IMR-90 (cell line): ENCODE data around the gene STX17. TPM values are rescaled to one million over a fixed set of nuclear protein-coding genes. Genes with fewer than 3 reads are reported as not detected.
A peak's percentile ranks its signal among the peaks of the same experiment; 100 is the strongest.

Experiments
- ATAC-seq: fragments of 200-7000 bp; cut with Tn5 transposase; 2 replicates; pipeline ENCODE4 v1.9.1; 2020; ENCODE audit warnings: low read depth, mild to moderate bottlenecking, moderate library complexity
- BruUV-seq: library from RNA; stranded (reverse); fragments of 400-500 nt; replicated peaks from 2 replicates; lab custom pipeline; 2021; lab: Mats Ljungman, UMichigan
- CTCF ChIA-PET: fragments of 300-600 bp; formaldehyde crosslinking; extraction: SDS; loops from one replicate; lab custom pipeline; 2021; ENCODE audit warnings: antibody characterized with exemption; lab: Yijun Ruan, JAX
- POLR2A ChIA-PET: fragments of 300-600 bp; sonication (Branson Sonifier 250); formaldehyde crosslinking; loops from one replicate; lab custom pipeline; 2022; ENCODE audit warnings: antibody characterized with exemption; ENCODE audit not compliant: unreplicated experiment; lab: Charles Lee
- DNase-seq: peaks from one replicate; pipeline ENCODE4 v3.0.0; 2013
- H2AFZ ChIP-seq: replicated peaks from 2 replicates; pipeline ENCODE3; 2013; ENCODE audit warnings: low read length, mild to moderate bottlenecking; ENCODE audit not compliant: poor library complexity
- H2AK5ac ChIP-seq: 2 replicates; pipeline ENCODE4 v1.6.1; 2013; ENCODE audit warnings: low read depth, low read length, inconsistent platforms
- H2AK9ac ChIP-seq: replicated peaks from 2 replicates; pipeline ENCODE3; 2013; ENCODE audit warnings: mild to moderate bottlenecking, low read depth, low read length, moderate library complexity; ENCODE audit not compliant: poor library complexity
- H2BK120ac ChIP-seq: 2 replicates; pipeline ENCODE4 v1.6.1; 2013; ENCODE audit warnings: low read depth, low read length, inconsistent platforms
- H2BK15ac ChIP-seq: 3 replicates; pipeline ENCODE4 v1.6.1; 2013; ENCODE audit warnings: low read depth, low read length, inconsistent platforms
- H2BK20ac ChIP-seq: 2 replicates; pipeline ENCODE4 v1.6.1; 2013; ENCODE audit warnings: low read depth, mild to moderate bottlenecking, inconsistent platforms, low read length, moderate library complexity
- H2BK5ac ChIP-seq: 2 replicates; pipeline ENCODE4 v1.6.1; 2013; ENCODE audit warnings: mild to moderate bottlenecking, low read depth, low read length, inconsistent platforms; ENCODE audit not compliant: poor library complexity, severe bottlenecking
- H3K14ac ChIP-seq: replicated peaks from 2 replicates; pipeline ENCODE4 v1.6.1; 2013; ENCODE audit warnings: low read depth, low read length, inconsistent platforms
- H3K18ac ChIP-seq: 2 replicates; pipeline ENCODE4 v1.6.1; 2013; ENCODE audit warnings: low read depth, low read length, control low read depth
- H3K23ac ChIP-seq: 2 replicates; pipeline ENCODE4 v1.6.1; 2013; ENCODE audit warnings: low read depth, low read length, inconsistent platforms
- H3K27ac ChIP-seq: 2 replicates; pipeline ENCODE4 v1.5.1; 2013; ENCODE audit warnings: mild to moderate bottlenecking, control low read depth, low read length; ENCODE audit not compliant: insufficient read depth
- H3K27me3 ChIP-seq: 2 replicates; pipeline ENCODE4 v1.6.1; 2013; ENCODE audit warnings: low read length; ENCODE audit not compliant: control insufficient read depth, insufficient read depth
- H3K36me3 ChIP-seq: 2 replicates; pipeline ENCODE4 v1.6.1; 2013; ENCODE audit warnings: low read length, mixed read lengths; ENCODE audit not compliant: control insufficient read depth, insufficient read depth
- H3K4ac ChIP-seq: 2 replicates; pipeline ENCODE4 v1.6.1; 2013; ENCODE audit warnings: low read depth, low read length, inconsistent platforms
- H3K4me1 ChIP-seq: 2 replicates; pipeline ENCODE4 v1.6.1; 2013; ENCODE audit warnings: low read length, mixed read lengths; ENCODE audit not compliant: control insufficient read depth, insufficient read depth
- H3K4me2 ChIP-seq: 2 replicates; pipeline ENCODE4 v1.6.1; 2013; ENCODE audit warnings: low read depth, mild to moderate bottlenecking, control low read depth, low read length, moderate library complexity
- H3K4me3 ChIP-seq: 2 replicates; pipeline ENCODE4 v1.5.1; 2013; ENCODE audit warnings: low read depth, mild to moderate bottlenecking, control low read depth, low read length, moderate library complexity; ENCODE audit not compliant: insufficient read depth
- H3K56ac ChIP-seq: 2 replicates; pipeline ENCODE4 v1.6.1; 2013; ENCODE audit warnings: low read length, inconsistent platforms; ENCODE audit not compliant: insufficient read depth; ENCODE audit errors: extremely low read depth
- H3K79me1 ChIP-seq, 2 experiments: 2 replicates each; pipeline ENCODE4 v1.6.1; 2013; ENCODE audit warnings: low read length in 2 of 2, inconsistent platforms in 1 of 2, low read depth in 1 of 2
- H3K9ac ChIP-seq: 2 replicates; pipeline ENCODE4 v1.6.1; 2013; ENCODE audit warnings: low read depth, low read length, control low read depth
- H3K9me1 ChIP-seq: 2 replicates; pipeline ENCODE4 v1.6.1; 2013; ENCODE audit warnings: low read length, inconsistent platforms; ENCODE audit not compliant: insufficient read depth
- H3K9me3 ChIP-seq: 2 replicates; pipeline ENCODE4 v1.6.1; 2013; ENCODE audit warnings: low read length; ENCODE audit not compliant: control insufficient read depth, insufficient read depth
- H4K20me1 ChIP-seq: 2 replicates; pipeline ENCODE4 v1.6.1; 2013; ENCODE audit warnings: low read length, inconsistent platforms; ENCODE audit not compliant: insufficient read depth
- H4K5ac ChIP-seq: 2 replicates; pipeline ENCODE4 v1.6.1; 2013; ENCODE audit warnings: mild to moderate bottlenecking, low read depth, low read length, control low read depth
- H4K8ac ChIP-seq, 2 experiments: 2 replicates each; pipeline ENCODE4 v1.6.1; 2013; ENCODE audit warnings: low read depth in 2 of 2, low read length in 2 of 2, control low read depth in 1 of 2, inconsistent platforms in 1 of 2
- H4K91ac ChIP-seq: 2 replicates; pipeline ENCODE4 v1.6.1; 2013; ENCODE audit warnings: low read depth, low read length, inconsistent platforms; ENCODE audit not compliant: insufficient read depth
- CTCF ChIP-seq: conservative IDR thresholded peaks from 2 replicates; pipeline ENCODE4 v1.5.1; 2012; ENCODE audit warnings: mild to moderate bottlenecking, low read depth, low read length, improper control_type of control experiment
- ELK1 ChIP-seq: fragments of 150-350 bp; IDR thresholded peaks from 2 replicates; pipeline ENCODE4 v1.6.1; 2016; ENCODE audit warnings: low read depth, mild to moderate bottlenecking, low read length, moderate library complexity, borderline replicate concordance
- RAD21 ChIP-seq: IDR thresholded peaks from 2 replicates; pipeline ENCODE4 v1.6.1; 2012; ENCODE audit warnings: low read length, improper control_type of control experiment
- SMC3 ChIP-seq: fragments of 150-350 bp; IDR thresholded peaks from 2 replicates; pipeline ENCODE4 v1.6.1; 2016; ENCODE audit warnings: low read depth, mild to moderate bottlenecking, antibody characterized with exemption, low read length, moderate library complexity
- WGBS, 2 experiments: methylation state at CpG; one replicate each; pipeline versions ENCODE4 v1.1.5 to v1.1.7; 2013; ENCODE audit warnings: missing lambda C conversion rate in 2 of 2; ENCODE audit not compliant: insufficient read length in 1 of 2; ENCODE audit errors: extremely low coverage in 2 of 2; 5-methylcytosine and 5-hydroxymethylcytosine counted together
- dilution Hi-C: fragments of 300-500 bp; cut with HindIII; formaldehyde crosslinking; loops from one replicate; pipeline ENCODE4 v1.14.3; 2018; ENCODE audit warnings: low sequenced_read_pairs; ENCODE audit not compliant: unreplicated experiment
- in situ Hi-C: fragments of 300-500 bp; cut with MboI; formaldehyde crosslinking; loops from 3 replicates; pipeline ENCODE4 v1.14.3; 2019; ENCODE audit warnings: low sequenced_read_pairs, inconsistent platforms, mixed read lengths
- intact Hi-C: fragments of 100-400 bp; cut with micrococcal nuclease; formaldehyde crosslinking; loops from 2 replicates; pipeline ENCODE4 v1.10.0; 2022
- polyA plus RNA-seq, 3 experiments: library from polyadenylated mRNA; depleted of rRNA; stranded (reverse); fragments of >200 nt; gene quantifications; 2 replicates each; pipeline ENCODE4 v1.2.3, GENCODE V29; 2012; ENCODE audit warnings: low replicate concordance in 1 of 3
- total RNA-seq: library from RNA; depleted of rRNA; stranded (reverse); fragments of >200 nt; gene quantifications from 2 replicates; pipeline ENCODE4 v1.2.3, GENCODE V29; 2012

STX17 gene
- total and polyA plus RNA-seq, 2 of the 4 experiments (the other 2 are of a cell fraction): 6.2 to 11.7 TPM

GRCh38 chr9:100011062-100011681 is 104.7 kb downstream of the STX17 start:
- no peaks in the 10 kb centered on the region for H4K20me1 ChIP-seq
- peak; percentile 67 for DNase-seq
- peaks cover 4 to 5% of the 10 kb centered on the region in 2 experiments; a peak in 3 of 4 replicates for H3K79me1 ChIP-seq
- no peak overlapping the region for H2AK9ac ChIP-seq
- peaks cover 7% of the 10 kb centered on the region for H3K4me1 ChIP-seq
- no peaks in the 10 kb centered on the region for H3K9me3 ChIP-seq
- no peak for ATAC-seq
- no peak overlapping the region for H3K23ac ChIP-seq
- H2BK5ac ChIP-seq: no peak overlapping the region
- H4K5ac ChIP-seq: no peak overlapping the region
- H3K4me3 ChIP-seq: no peak overlapping the region
- no CpG with 5 or more reads among the region's 1 CpG for WGBS, 2 experiments
- H3K4me2 ChIP-seq: no peak overlapping the region
- dilution Hi-C loops: no loop called here
- no peak overlapping the region for H3K9ac ChIP-seq
- H2BK120ac ChIP-seq: no peak overlapping the region
- no peak overlapping the region for H3K18ac ChIP-seq
- TF ChIP-seq SMC3 (peak; percentile 65), ELK1 (no peak), CTCF (peak; percentile 60), RAD21 (peak; percentile 66)
- no peaks in the 10 kb centered on the region for H3K9me1 ChIP-seq
- no peak overlapping the region for H2BK20ac ChIP-seq
- in situ Hi-C loops: loop anchor here (10.0 to 25.0 kb wide), 2 partner anchors 749 to 826 kb away; no protein-coding TSS in a partner anchor
- H2AFZ ChIP-seq: no peak overlapping the region
- no peak overlapping the region for H3K56ac ChIP-seq
- H3K4ac ChIP-seq: no peak overlapping the region
- no peaks in the 10 kb centered on the region for H3K27me3 ChIP-seq
- H4K91ac ChIP-seq: no peak overlapping the region
- no peak overlapping the region for H2BK15ac ChIP-seq
- H2AK5ac ChIP-seq: no peak overlapping the region
- CTCF ChIA-PET: no interaction called here
- no peak overlapping the region for H3K27ac ChIP-seq
- BruUV-seq: no TSS peak
- no peak overlapping the region for H4K8ac ChIP-seq
- no peak overlapping the region for H3K14ac ChIP-seq
- peaks cover 3% of the 10 kb centered on the region; the same call in 1 of the 2 replicates for H3K36me3 ChIP-seq
- POLR2A ChIA-PET: no interaction called here
- intact Hi-C loops: loop anchor here (1.0 to 5.0 kb wide), 3 partner anchors 189 to 829 kb away; partner anchors contain the start of gene NR4A3
